GM10266 (cell line): ENCODE measurements around the gene MYO16.

ENCODE experiments used
- DNase-seq: peaks from one replicate; pipeline ENCODE4 v3.0.0; 2012; ENCODE audit errors: extremely low spot score
- TF ChIP-seq, protein P1 (sequence below): IDR thresholded peaks from 2 replicates; pipeline ENCODE4 v1.5.1; 2012; ENCODE audit warnings: mild to moderate bottlenecking, low read depth; ENCODE audit not compliant: control insufficient read depth, insufficient read depth; ENCODE audit errors: missing control alignments

MYO16 gene

DNA sequence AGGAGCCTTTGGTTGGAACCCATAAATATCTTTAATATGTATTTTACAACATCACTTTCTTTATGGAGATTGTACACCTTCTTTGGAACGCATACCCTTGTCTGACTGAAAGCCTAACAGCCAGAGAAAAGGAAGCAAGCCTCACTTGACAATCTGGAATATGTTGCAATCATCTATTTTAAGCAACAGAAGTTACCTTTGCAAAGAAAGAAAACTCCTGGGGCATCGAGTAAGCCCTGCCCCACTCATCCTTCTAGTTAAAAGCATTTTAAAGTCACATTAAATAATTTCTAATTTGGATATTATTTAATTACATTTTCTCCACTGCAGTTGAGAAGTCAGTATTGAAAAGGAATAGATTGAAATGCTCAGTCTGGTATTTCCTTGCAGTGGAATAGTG is 542.7 kb downstream of the MYO16 start:
- DNase-seq = no peak
- TF ChIP-seq, protein P1, sequence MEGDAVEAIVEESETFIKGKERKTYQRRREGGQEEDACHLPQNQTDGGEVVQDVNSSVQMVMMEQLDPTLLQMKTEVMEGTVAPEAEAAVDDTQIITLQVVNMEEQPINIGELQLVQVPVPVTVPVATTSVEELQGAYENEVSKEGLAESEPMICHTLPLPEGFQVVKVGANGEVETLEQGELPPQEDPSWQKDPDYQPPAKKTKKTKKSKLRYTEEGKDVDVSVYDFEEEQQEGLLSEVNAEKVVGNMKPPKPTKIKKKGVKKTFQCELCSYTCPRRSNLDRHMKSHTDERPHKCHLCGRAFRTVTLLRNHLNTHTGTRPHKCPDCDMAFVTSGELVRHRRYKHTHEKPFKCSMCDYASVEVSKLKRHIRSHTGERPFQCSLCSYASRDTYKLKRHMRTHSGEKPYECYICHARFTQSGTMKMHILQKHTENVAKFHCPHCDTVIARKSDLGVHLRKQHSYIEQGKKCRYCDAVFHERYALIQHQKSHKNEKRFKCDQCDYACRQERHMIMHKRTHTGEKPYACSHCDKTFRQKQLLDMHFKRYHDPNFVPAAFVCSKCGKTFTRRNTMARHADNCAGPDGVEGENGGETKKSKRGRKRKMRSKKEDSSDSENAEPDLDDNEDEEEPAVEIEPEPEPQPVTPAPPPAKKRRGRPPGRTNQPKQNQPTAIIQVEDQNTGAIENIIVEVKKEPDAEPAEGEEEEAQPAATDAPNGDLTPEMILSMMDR = no peak

DNA sequence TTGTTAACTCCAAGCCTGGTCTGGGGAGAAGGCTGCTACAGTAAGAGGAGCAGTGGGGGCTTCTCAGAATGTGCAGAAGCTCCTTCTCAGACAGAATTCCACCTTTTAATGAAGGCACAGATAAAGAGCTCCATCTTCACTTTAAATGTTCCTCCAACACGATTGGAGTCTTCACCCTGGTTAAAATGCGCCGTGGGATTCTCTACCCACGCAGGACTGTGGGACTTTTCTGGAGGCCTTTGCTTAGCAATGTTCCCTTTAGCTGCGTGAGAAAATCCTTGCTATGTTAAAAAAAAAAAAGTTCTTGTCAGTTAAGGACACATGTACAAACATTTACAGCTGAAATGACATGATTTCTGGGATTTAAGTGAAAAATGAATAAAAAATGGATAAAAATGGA is 546.3 kb downstream of the MYO16 start:
- TF ChIP-seq, protein P1 = no peak
- no peak for DNase-seq

DNA sequence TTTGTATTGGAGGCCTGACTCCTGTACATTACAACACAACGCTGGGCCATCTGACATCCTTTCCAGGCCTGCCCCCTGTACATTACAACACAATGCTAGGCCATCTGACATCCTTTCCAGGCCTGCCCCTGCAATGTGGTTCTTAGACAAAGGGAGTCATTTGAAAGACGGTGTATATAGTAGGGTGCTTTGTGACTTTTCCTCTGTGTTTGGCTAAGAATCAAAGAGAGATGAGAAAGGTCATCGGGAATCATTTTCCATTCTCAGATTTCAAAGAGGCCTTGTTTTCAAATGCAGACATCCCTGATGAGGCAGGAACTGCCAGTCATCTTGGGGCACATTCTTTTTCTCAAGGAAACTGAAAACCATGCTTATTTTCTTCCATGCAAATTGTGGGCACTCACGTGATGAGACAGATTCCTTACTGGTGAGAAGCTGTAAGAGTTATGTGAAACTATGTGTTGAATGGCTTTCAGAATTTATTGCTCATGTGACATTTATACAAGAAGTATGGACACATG is 551.6 kb downstream of the MYO16 start:
- no peak for DNase-seq
- TF ChIP-seq, protein P1 = no peak

DNA sequence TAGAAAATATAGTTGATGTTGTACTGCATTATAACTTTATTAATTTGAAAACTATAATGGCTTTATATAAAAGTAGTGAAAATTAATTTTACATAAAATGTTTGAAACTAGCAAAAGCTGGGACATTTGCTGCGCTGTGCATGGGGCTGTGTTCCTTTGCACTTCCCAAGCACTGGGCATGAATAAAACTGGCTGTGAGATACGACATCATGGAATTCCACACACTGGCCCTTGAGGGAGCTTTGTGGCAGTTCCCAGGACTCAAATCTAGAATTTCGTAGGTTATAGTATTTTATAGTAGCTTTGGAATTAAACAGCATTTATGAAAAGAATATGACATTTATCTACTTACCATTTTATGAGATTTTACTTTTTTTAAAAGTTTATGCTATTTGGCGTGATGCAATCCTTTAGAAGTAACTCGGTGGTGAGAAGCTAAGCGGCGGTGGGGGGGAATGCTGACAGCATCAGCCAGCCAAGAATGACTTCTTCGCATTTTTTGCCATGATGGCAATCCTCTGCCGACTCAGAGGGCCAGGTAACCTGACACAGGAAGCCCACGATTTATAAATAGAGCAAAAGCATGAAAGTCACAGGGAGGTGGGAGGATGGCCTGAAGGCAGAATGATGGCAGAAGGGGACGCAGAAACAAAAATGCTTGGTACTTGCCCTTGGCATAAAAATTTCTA is 553.5 kb downstream of the MYO16 start:
- DNase-seq = no peak
- TF ChIP-seq, protein P1 = no peak

DNA sequence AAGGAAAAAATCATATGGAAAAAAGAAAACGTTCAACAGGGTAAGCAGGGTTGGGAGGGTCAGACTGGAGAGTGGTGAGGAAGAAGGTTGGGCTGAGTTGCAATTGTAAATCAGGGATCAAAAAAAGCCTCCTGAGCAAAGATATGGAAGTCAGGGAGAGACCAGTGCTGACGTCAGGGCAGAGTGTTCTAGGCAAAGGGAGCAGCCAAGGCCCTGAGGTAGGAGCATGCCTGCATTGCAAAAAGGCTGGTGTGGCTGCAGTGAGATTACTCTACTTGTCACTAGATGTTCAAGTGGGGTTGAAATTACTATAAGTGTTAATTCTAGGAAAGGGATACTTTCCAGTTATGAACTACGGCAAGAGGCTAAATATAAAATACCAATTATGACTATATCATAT is 562.0 kb downstream of the MYO16 start:
- TF ChIP-seq, protein P1 = no peak
- no peak for DNase-seq

DNA sequence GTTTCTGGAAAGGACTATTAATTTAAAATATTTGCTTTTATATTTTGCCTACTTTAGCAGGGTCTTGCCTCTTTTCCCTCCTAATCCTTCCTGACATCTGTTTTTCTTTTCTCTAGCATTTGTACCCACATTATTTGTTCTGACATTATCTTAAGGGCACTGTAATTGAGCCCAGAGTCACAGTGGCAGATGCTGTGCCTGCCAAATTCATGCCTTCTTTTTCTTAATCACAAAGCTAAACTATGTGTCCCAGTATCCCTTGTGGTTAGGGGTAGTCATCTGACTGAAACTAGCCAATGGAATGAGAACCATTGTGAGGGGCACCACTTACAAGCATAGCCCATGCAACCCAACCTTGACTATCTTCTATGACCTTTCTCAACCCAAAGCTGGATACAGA is 562.9 kb downstream of the MYO16 start:
- TF ChIP-seq, protein P1 = no peak
- no peak for DNase-seq

DNA sequence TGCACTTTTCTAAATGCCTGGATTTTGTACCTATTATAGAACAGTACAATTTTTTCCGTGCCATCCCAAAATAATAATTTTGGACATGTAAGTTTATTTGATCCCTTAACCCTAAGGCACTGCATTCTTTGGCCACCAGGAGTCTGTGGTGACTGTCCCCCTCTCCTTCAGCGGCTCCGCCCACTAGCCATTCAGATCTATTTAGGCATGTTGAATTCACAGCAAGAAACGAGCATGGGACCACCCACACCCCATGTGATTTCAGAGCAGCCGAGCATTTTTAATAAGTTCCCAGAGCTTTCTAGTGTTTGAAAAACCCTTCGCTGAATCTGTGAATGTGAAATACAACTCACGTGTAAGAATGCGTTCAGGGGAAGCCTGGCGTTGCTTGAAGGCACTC is 567.5 kb downstream of the MYO16 start:
- TF ChIP-seq, protein P1 = no peak
- no peak for DNase-seq
